Measurements from ENCODE around the gene ODC1.
"Not testable (repeated sequence)": the region's sequence is repeated elsewhere in the genome, so short reads cannot be mapped to it uniquely, and the experiment has no call there.

The ODC1 gene

GRCh38 chr2:10447895-10448575, at the start of gene ODC1:
Gene ODC1, minus strand, starts transcription at chr2:10448327. Its CDS starts 3,295 bp downstream, at chr2:10445032.
- DNase-seq, result peak; percentile 99

GRCh38 chr2:10497797-10498251, 49.7 kb upstream of the ODC1 start:
- DNase-seq, result peak; percentile 51

GRCh38 chr2:10495988-10496313, 47.8 kb upstream of the ODC1 start:
- no peak for DNase-seq

- no peak for DNase-seq
Measured at GRCh38 chr2:10495311-10495987, 47.3 kb upstream of the ODC1 start.

GRCh38 chr2:10494351-10495066, 46.4 kb upstream of the ODC1 start:
- DNase-seq, result no peak

- peak; percentile 88 for DNase-seq
Measured at GRCh38 chr2:10493634-10494281, 45.6 kb upstream of the ODC1 start.

- no peak for DNase-seq
Measured at GRCh38 chr2:10493075-10493633, 45.0 kb upstream of the ODC1 start.

GRCh38 chr2:10490806-10491291, 42.7 kb upstream of the ODC1 start:
- DNase-seq, result no peak

GRCh38 chr2:10489842-10490555, 41.9 kb upstream of the ODC1 start:
- DNase-seq, result no peak

GRCh38 chr2:10488142-10488541, 40.0 kb upstream of the ODC1 start:
- DNase-seq, result not testable (repeated sequence)

GRCh38 chr2:10487741-10488104, 39.6 kb upstream of the ODC1 start:
- DNase-seq, result not testable (repeated sequence)

GRCh38 chr2:10487081-10487740, 39.1 kb upstream of the ODC1 start:
- no peak for DNase-seq

GRCh38 chr2:10486601-10487079, 38.5 kb upstream of the ODC1 start:
- no peak for DNase-seq

GRCh38 chr2:10486091-10486490, 38.0 kb upstream of the ODC1 start:
- DNase-seq, result no peak

GRCh38 chr2:10482913-10483312, 34.8 kb upstream of the ODC1 start:
- no peak for DNase-seq

GRCh38 chr2:10482460-10482859, 34.3 kb upstream of the ODC1 start:
- no peak for DNase-seq

- no peak for DNase-seq
Measured at GRCh38 chr2:10481666-10482157, 33.6 kb upstream of the ODC1 start.

- no peak for DNase-seq
Measured at GRCh38 chr2:10481055-10481665, 33.0 kb upstream of the ODC1 start.

- no peak for DNase-seq
Measured at GRCh38 chr2:10480359-10480949, 32.3 kb upstream of the ODC1 start.

- DNase-seq, result no peak
Measured at GRCh38 chr2:10478916-10479315, 30.8 kb upstream of the ODC1 start.

GRCh38 chr2:10478298-10478625, 30.1 kb upstream of the ODC1 start:
- no peak for DNase-seq
